ENCODE measurements around the gene SMIM27. TPM values are rescaled to one million over a fixed set of nuclear protein-coding genes. Genes with fewer than 3 reads are reported as not detected.
"Not testable (repeated sequence)": the region's sequence is repeated elsewhere in the genome, so short reads cannot be mapped to it uniquely, and the experiment has no call there.

The SMIM27 gene
- total RNA-seq, 1 donor from 2014 or later = 15.5 TPM

GRCh38 chr9:32587901-32588300, 35.8 kb downstream of the SMIM27 start:
- H3K9me3 Mint-ChIP-seq = no peaks in the 10 kb centered on the region
- H3K4me1 Mint-ChIP-seq (ENCODE audit: low read depth) = peaks cover 2% of the 10 kb centered on the region
- no peak overlapping the region for H3K27ac Mint-ChIP-seq
- no peak for DNase-seq (ENCODE audit: low spot score)
- H3K4me3 Mint-ChIP-seq (ENCODE audit: low read depth) = no peak overlapping the region
- H3K36me3 Mint-ChIP-seq (ENCODE audit: low read depth) = no peaks in the 10 kb centered on the region
- intact Hi-C loops (cut with micrococcal nuclease) = loop anchor here (2.0 kb wide), 1 partner anchor 381 kb away; no protein-coding TSS in a partner anchor
- peaks cover 17% of the 10 kb centered on the region for H3K27me3 Mint-ChIP-seq (ENCODE audit: low read depth)

- no peak overlapping the region for H3K27ac Mint-ChIP-seq
- H3K4me3 Mint-ChIP-seq (ENCODE audit: low read depth) = no peak overlapping the region
- H3K4me1 Mint-ChIP-seq (ENCODE audit: low read depth) = peaks cover 2% of the 10 kb centered on the region
- peaks cover 17% of the 10 kb centered on the region for H3K27me3 Mint-ChIP-seq (ENCODE audit: low read depth)
- no peaks in the 10 kb centered on the region for H3K36me3 Mint-ChIP-seq (ENCODE audit: low read depth)
- no peak for DNase-seq (ENCODE audit: low spot score)
- intact Hi-C loops (cut with micrococcal nuclease) = loop anchor here (2.0 kb wide), 1 partner anchor 380 kb away; no protein-coding TSS in a partner anchor
- H3K9me3 Mint-ChIP-seq = no peaks in the 10 kb centered on the region
Observed at GRCh38 chr9:32589083-32589723, 37.1 kb downstream of the SMIM27 start.

GRCh38 chr9:32590476-32590875, 38.3 kb downstream of the SMIM27 start:
- Mint-ChIP-seq H3K27me3 (ENCODE audit: low read depth) (peaks cover 12% of the 10 kb centered on the region), H3K27ac (no peak overlapping the region), H3K9me3 (no peaks in the 10 kb centered on the region), H3K4me1 (ENCODE audit: low read depth) (peaks cover 2% of the 10 kb centered on the region), H3K36me3 (ENCODE audit: low read depth) (no peaks in the 10 kb centered on the region), H3K4me3 (ENCODE audit: low read depth) (no peak overlapping the region)
- DNase-seq (ENCODE audit: low spot score) = no peak
- intact Hi-C loops (cut with micrococcal nuclease) = no loop called here

- Mint-ChIP-seq H3K36me3 (ENCODE audit: low read depth) (no peaks in the 10 kb centered on the region), H3K27me3 (ENCODE audit: low read depth) (peaks cover 9% of the 10 kb centered on the region), H3K4me1 (ENCODE audit: low read depth) (peaks cover 4% of the 10 kb centered on the region), H3K27ac (no peak overlapping the region), H3K4me3 (ENCODE audit: low read depth) (no peak overlapping the region), H3K9me3 (no peaks in the 10 kb centered on the region)
- intact Hi-C loops (cut with micrococcal nuclease) = no loop called here
- DNase-seq (ENCODE audit: low spot score) = no peak
Observed at GRCh38 chr9:32590898-32591297, 38.8 kb downstream of the SMIM27 start.

- Mint-ChIP-seq H3K9me3 (no peaks in the 10 kb centered on the region), H3K27ac (no peak overlapping the region), H3K27me3 (ENCODE audit: low read depth) (peaks cover 17% of the 10 kb centered on the region), H3K4me1 (ENCODE audit: low read depth) (peaks cover 6% of the 10 kb centered on the region), H3K36me3 (ENCODE audit: low read depth) (no peaks in the 10 kb centered on the region), H3K4me3 (ENCODE audit: low read depth) (no peak overlapping the region)
- no peak for DNase-seq (ENCODE audit: low spot score)
- intact Hi-C loops (cut with micrococcal nuclease) = no loop called here
Observed at GRCh38 chr9:32596096-32596865, 44.2 kb downstream of the SMIM27 start.

- intact Hi-C loops (cut with micrococcal nuclease) = no loop called here
- no peak overlapping the region for H3K27ac Mint-ChIP-seq
- no peaks in the 10 kb centered on the region for H3K9me3 Mint-ChIP-seq
- peaks cover 19% of the 10 kb centered on the region for H3K27me3 Mint-ChIP-seq (ENCODE audit: low read depth)
- H3K36me3 Mint-ChIP-seq (ENCODE audit: low read depth) = no peaks in the 10 kb centered on the region
- H3K4me3 Mint-ChIP-seq (ENCODE audit: low read depth) = no peak overlapping the region
- peaks cover 6% of the 10 kb centered on the region for H3K4me1 Mint-ChIP-seq (ENCODE audit: low read depth)
- DNase-seq (ENCODE audit: low spot score) = no peak
Observed at GRCh38 chr9:32596936-32597335, 44.8 kb downstream of the SMIM27 start.

- H3K36me3 Mint-ChIP-seq (ENCODE audit: low read depth); H3K4me3 Mint-ChIP-seq (ENCODE audit: low read depth); H3K4me1 Mint-ChIP-seq (ENCODE audit: low read depth); intact Hi-C loops (cut with micrococcal nuclease); H3K27ac Mint-ChIP-seq; DNase-seq (ENCODE audit: low spot score); H3K9me3 Mint-ChIP-seq: not testable (repeated sequence)
- peaks cover 17% of the 10 kb centered on the region for H3K27me3 Mint-ChIP-seq (ENCODE audit: low read depth)
Observed at GRCh38 chr9:32599021-32599420, 46.9 kb downstream of the SMIM27 start.

Other genes starting within 250 kb of the SMIM27 start
- 11.1 and 11.8 TPM in 2 replicates for gene ACO1, start 167.7 kb upstream of the SMIM27 start, total RNA-seq
- 4.8 and 5.0 TPM in 2 replicates for gene RIGI, start 26.1 kb upstream of the SMIM27 start, total RNA-seq
- gene TOPORS, start 259 bp downstream of the SMIM27 start, total RNA-seq = 15.7 and 16.2 TPM in 2 replicates
- gene NDUFB6, start 20.8 kb downstream of the SMIM27 start, total RNA-seq = 43.9 and 47.4 TPM in 2 replicates
- gene TAF1L, start 83.3 kb downstream of the SMIM27 start, total RNA-seq = not detected in 2 replicates
- gene TMEM215, start 231.2 kb downstream of the SMIM27 start, total RNA-seq = not detected in 2 replicates

Data from activated T-helper 2 cell treated with anti-CD3 and anti-CD28 coated beads, Interferon-gamma antibody, Interleukin-2, Interleukin-4, amounts not matched to agents 10 μg/mL and 5 μg/mL and 100 μg/mL, durations not matched to agents 14 hours and 24 hours and 36 hours (primary cell).